A673 (cell line): ENCODE results near the gene PKP1.

Experiments used
- CTCF ChIP-seq: fragments of 300-800, 200-600 bp; sonication (generic); conservative IDR thresholded peaks from 2 replicates; pipeline ENCODE4 v1.5.1; 2017; ENCODE audit warnings: low read depth, mild to moderate bottlenecking, antibody characterized with exemption, low read length, moderate library complexity, mixed read lengths
- EZH2 ChIP-seq: fragments of 200-600 bp; sonication (generic); IDR thresholded peaks from 2 replicates; pipeline ENCODE4 v1.6.1; 2017; ENCODE audit warnings: borderline replicate concordance, low read depth, mild to moderate bottlenecking, mixed read lengths, antibody characterized with exemption, low read length; ENCODE audit not compliant: poor library complexity, severe bottlenecking

- TF ChIP-seq CTCF (no peak), EZH2 (no peak)
These were observed 20.2 kb upstream of the PKP1 start for GRCh38 chr1:201262963-201263608.
